ENCODE measurements around the gene NAPSA.

NAPSA gene

GRCh38 chr19:50398675-50399367 is 33.4 kb upstream of the NAPSA start:
- TF ChIP-seq TAF1 (IDR thresholded peaks at IDR 0.05; ENCODE audit: low read depth) = no peak
- TF ChIP-seq ZBTB7A (IDR thresholded peaks at IDR 0.05; ENCODE audit: low read depth) = no peak
- TF ChIP-seq CEBPB (IDR thresholded peaks at IDR 0.05) = no peak
- no peak for TF ChIP-seq EP300 (IDR thresholded peaks at IDR 0.05; ENCODE audit: borderline replicate concordance)
- TF ChIP-seq FOXM1 (IDR thresholded peaks at IDR 0.05; ENCODE audit: borderline replicate concordance, low read depth) = no peak
- no peak for TF ChIP-seq NFIC (IDR thresholded peaks at IDR 0.05)
- no peak for TF ChIP-seq USF1 (IDR thresholded peaks at IDR 0.05)
- TF ChIP-seq TCF12 (IDR thresholded peaks at IDR 0.05; ENCODE audit: low read depth) = no peak

- no peak for TF ChIP-seq YY1 (IDR thresholded peaks at IDR 0.05; ENCODE audit: low read depth)
- TF ChIP-seq FOXM1 (IDR thresholded peaks at IDR 0.05; ENCODE audit: borderline replicate concordance, low read depth) = no peak
- no peak for TF ChIP-seq CREB1 (IDR thresholded peaks at IDR 0.05; ENCODE audit: low read depth)
- TF ChIP-seq REST (IDR thresholded peaks at IDR 0.05; ENCODE audit: low read depth) = no peak
- no peak for TF ChIP-seq TEAD4 (IDR thresholded peaks at IDR 0.05)
- TF ChIP-seq MAX (IDR thresholded peaks at IDR 0.05) = no peak
- TF ChIP-seq NFIC (IDR thresholded peaks at IDR 0.05) = no peak
Observed at GRCh38 chr19:50394017-50394416, 28.6 kb upstream of the NAPSA start.

GRCh38 chr19:50393589-50393988 is 28.1 kb upstream of the NAPSA start:
- TF ChIP-seq FOXM1 (IDR thresholded peaks at IDR 0.05; ENCODE audit: borderline replicate concordance, low read depth) = no peak
- TF ChIP-seq MAX (IDR thresholded peaks at IDR 0.05) = no peak
- TF ChIP-seq TEAD4 (IDR thresholded peaks at IDR 0.05) = no peak
- TF ChIP-seq CEBPB (IDR thresholded peaks at IDR 0.05) = no peak
- TF ChIP-seq EP300 (IDR thresholded peaks at IDR 0.05; ENCODE audit: borderline replicate concordance) = no peak
- TF ChIP-seq NFIC (IDR thresholded peaks at IDR 0.05) = no peak
- no peak for TF ChIP-seq YY1 (IDR thresholded peaks at IDR 0.05; ENCODE audit: low read depth)
- no peak for TF ChIP-seq USF1 (IDR thresholded peaks at IDR 0.05)
- TF ChIP-seq REST (IDR thresholded peaks at IDR 0.05; ENCODE audit: low read depth) = no peak
- TF ChIP-seq TAF1 (IDR thresholded peaks at IDR 0.05; ENCODE audit: low read depth) = no peak
- TF ChIP-seq CREB1 (IDR thresholded peaks at IDR 0.05; ENCODE audit: low read depth) = no peak
- no peak for TF ChIP-seq TCF12 (IDR thresholded peaks at IDR 0.05; ENCODE audit: low read depth)
- TF ChIP-seq EGR1 (IDR thresholded peaks at IDR 0.05) = no peak
- no peak for TF ChIP-seq ZBTB7A (IDR thresholded peaks at IDR 0.05; ENCODE audit: low read depth)
- TF ChIP-seq RAD21 (IDR thresholded peaks at IDR 0.05; ENCODE audit: low read depth) = no peak

- TF ChIP-seq EGR1 (IDR thresholded peaks at IDR 0.05) (no peak), USF1 (IDR thresholded peaks at IDR 0.05) (no peak), REST (IDR thresholded peaks at IDR 0.05; ENCODE audit: low read depth) (no peak)
Observed at GRCh38 chr19:50392759-50393158, 27.3 kb upstream of the NAPSA start.

Data from Ishikawa (cell line).